ENCODE measurements around the gene ARL15.
"Not testable (repeated sequence)": the region's sequence is repeated elsewhere in the genome, so short reads cannot be mapped to it uniquely, and the experiment has no call there.

Gene ARL15

GRCh38 chr5:54013556-54014194 lies 296.7 kb downstream of the ARL15 start:
- no peak for DNase-seq

DNA sequence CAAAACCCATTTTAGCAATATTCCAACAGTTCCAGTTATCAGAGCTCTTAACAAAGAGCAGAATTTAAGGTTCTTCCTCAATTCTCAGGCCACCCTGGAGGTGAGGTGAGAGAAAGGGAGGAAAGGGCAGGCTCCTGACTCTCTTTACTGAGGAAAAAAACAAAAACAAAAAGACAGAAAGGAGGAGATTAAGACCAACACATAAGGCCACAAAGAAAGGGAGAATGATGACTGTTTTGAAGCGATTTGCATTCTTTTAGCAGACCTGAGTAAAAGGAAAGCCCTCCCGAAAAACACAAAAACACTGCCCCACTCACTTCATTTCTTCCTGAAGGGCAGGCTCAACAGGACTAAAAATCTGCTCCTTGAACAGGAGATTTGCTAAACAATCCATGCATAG lies 300.5 kb downstream of the ARL15 start:
- no peak for DNase-seq

- no peak for DNase-seq
These were observed 301.0 kb downstream of the ARL15 start for GRCh38 chr5:54009357-54009756.

GRCh38 chr5:54007827-54008777 lies 302.3 kb downstream of the ARL15 start:
- no peak for DNase-seq

DNA sequence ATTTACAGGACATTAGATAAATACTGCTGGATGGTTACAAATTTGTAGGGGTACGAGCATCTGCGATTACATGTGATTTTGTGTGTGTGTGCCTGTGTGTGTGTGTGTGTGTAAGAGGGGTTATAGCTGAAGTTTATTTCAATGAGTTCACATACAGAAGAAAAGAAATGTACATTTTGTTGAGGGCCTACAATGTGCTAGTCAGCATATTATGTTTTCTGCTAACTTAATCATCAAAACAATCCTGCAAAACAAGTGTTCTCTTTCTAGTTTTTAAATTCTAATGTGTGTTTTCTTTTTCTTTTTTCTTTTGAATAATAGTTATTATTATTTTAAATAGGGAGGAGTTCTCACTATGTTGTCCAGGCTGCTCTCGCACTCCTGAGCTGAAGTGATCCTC lies 305.7 kb downstream of the ARL15 start:
- DNase-seq = no peak

GRCh38 chr5:54002779-54003178 lies 307.6 kb downstream of the ARL15 start:
- DNase-seq = no peak

GRCh38 chr5:54001976-54002775 lies 308.2 kb downstream of the ARL15 start:
- no peak for DNase-seq

GRCh38 chr5:54000011-54000410 lies 310.4 kb downstream of the ARL15 start:
- DNase-seq = no peak

DNA sequence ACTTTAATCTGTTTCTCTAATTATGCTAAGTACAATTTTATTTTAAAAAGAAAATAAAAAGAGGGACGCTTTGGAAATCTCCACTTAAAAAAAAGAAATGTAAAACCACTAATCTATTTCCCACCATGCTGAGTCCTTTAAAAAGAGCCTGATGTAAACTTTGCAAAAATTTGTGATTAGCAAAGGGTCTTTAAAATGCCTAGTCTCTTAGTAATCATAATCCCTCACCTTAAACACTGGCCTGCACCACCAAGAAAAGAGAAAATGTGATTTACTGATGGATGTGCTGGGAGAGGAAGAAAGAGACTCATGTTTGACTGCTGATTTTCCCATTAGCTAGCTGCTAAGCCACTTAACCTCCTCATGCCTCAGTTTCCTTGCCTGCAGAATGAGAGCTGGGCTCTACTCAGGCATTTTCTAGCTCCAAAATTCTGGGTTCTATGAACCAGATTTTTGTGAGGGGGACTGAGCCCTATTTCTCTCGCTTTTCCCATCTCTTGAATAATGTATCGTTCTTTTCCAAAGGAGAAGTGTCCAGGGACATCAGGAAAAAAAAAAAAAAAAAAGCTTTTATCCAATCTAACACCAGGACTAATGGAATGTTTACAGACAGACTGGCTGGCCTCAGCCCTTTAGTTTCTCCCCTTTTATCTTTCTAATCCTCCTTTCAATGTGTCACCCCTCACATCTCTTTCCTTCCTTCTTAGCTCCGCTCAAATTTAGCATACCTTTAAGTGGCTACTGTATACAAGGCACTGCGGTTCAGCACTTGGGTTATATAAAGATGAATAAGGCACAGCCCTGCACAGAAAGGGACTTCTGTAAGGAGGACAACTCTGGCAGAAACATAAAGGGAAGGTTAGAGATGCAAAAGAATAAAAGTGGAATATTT lies 312.4 kb downstream of the ARL15 start:
- no peak for DNase-seq

DNA sequence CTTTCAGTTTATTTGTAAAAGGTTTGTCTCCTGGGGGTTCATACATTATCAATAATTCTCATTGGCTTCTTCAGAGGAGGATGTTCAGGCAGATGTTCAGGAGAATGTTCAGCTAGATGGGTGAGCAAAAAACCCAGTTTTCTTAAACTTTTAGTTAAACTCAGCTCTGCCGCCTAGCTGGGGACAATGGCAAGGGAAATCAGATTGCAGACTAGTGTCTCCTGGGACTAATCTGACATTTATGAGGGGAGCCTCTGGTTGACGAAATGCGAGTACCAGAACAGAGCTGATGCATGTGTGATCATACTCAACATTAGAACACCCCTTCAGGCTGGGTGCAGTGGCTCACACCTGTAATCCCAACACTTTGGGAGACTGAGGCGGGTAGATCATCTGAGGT lies 314.4 kb downstream of the ARL15 start:
- DNase-seq = no peak

DNA sequence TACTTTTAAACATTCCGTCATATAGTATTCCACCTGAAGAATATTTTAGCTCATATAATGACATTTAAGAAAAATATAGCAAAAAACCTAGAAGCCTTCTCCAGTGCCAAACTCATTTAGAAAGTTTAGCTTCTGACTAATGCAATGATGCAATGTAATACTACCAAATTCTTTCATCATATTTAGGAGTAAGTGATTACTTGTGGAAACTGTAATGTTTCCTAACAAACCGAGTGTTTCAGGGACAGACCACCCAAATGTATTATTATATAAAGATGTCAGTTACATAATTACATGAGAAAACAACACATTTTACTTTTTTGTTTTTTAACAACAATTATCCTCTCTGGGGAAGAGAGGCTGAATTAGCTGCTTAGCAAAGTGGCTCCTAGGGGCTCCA lies 316.2 kb downstream of the ARL15 start:
- no peak for DNase-seq

DNA sequence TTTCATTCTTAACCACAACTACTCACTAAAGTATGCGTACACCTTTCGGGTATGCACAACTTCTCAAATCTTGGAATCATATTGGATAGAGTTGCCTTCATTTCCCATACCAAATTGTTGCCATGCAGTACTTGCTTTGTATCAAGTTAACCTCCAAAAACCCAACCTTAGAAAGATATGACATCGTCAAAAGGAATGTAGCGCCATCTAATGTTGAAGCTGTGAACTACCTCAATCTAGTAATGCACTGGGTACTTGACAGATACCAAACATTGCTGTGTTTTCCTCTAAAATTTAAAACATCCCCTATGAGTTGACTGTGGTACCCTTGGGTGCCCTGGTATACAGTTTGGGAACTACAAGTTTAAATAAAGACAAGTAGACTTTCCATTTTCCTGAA lies 318.4 kb downstream of the ARL15 start:
- no peak for DNase-seq

DNA sequence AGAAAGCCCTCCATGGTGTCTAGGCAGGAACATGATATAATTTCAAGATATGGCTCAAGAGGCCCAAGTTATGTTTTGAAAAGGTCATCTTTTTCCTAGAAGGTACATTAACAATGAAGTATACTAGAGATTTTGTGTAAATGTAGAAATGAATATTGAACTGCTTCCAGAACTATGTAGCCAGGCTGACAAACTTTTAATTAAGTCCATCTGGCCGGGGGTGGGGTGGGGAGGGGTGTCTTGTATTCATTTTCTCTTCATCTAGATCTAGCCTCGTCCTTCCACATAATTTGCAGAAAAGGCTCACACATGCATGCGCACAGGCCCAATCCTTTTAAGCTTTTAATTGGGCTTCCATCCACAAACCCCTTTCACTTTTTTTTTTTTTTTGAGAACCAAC lies 323.3 kb downstream of the ARL15 start:
- DNase-seq = no peak

GRCh38 chr5:53985796-53986195 lies 324.6 kb downstream of the ARL15 start:
- DNase-seq = no peak

- DNase-seq = no peak
These were observed 325.4 kb downstream of the ARL15 start for GRCh38 chr5:53984971-53985370.

GRCh38 chr5:53983568-53984460 lies 326.6 kb downstream of the ARL15 start:
- DNase-seq = no peak

DNA sequence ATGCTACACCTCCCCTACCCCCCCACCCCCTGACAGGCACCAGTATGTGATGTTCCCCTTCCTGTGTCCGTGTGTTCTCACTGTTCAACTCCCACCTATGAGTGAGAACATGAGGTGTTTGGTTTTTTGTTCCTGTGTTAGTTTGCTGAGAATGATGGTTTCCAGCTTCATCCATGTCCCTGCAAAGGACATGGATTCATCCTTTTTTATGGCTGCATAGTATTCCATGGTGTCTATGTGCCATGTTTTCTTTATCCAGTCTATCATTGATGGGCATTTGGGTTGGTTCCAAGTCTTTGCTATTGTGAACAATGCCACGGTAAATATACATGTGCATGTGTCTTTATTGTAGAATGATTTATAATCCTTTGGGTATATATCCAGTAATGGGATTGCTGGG lies 328.1 kb downstream of the ARL15 start:
- DNase-seq = not testable (repeated sequence)

DNA sequence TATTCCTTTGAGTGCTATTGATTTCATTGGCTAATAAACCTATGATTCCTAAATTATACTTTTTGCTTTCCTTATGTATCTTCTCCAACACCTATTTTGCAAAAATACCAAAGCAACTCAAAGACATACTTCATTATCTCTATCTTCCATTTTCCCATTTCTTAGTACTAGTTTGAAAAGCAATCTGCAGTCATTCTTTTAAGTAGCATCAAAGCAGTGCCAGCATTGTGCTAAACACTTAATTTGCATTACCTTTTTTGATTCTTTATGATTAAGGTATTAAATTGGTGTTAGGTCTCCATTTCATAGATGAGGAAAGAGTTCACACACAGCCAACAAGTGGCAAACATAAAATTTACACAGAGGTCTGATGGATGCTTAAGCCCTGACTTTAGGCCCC lies 330.3 kb downstream of the ARL15 start:
- no peak for DNase-seq

GRCh38 chr5:53974021-53974420 lies 336.4 kb downstream of the ARL15 start:
- no peak for DNase-seq

DNA sequence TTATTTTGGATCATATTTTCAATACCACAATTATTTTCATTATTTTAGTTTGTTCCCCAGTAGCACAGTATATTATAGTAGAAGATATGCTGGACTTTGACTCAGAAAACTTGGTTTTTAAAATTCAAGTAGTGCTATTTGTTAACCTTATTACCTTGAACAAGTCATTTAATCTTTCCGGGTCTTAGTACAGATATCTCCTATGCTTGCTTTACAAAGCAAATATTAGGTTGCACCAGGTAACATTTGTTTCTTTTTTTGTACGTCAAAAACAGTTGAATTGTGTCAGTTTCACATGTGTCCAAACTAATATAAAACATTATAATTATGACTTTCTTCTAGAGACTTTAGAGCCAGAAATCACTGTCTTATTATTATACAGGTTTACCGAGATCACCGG lies 338.1 kb downstream of the ARL15 start:
- DNase-seq = no peak

GRCh38 chr5:53971551-53971950 lies 338.8 kb downstream of the ARL15 start:
- DNase-seq = no peak

All from NCI-H1092 (cell line).